ENCODE measurements around the gene TXNRD1.

Gene TXNRD1

GRCh38 chr12:104307655-104308000 is 92.0 kb downstream of the TXNRD1 start:
- Mint-ChIP-seq H3K4me3 (no peak overlapping the region), H3K4me1 (ENCODE audit: low read depth) (peaks cover 36% of the 10 kb centered on the region), H3K9me3 (no peaks in the 10 kb centered on the region), H3K27me3 (ENCODE audit: low read depth) (no peaks in the 10 kb centered on the region), H3K36me3 (ENCODE audit: low read depth) (peaks cover 22% of the 10 kb centered on the region), H3K27ac (no peak overlapping the region)

DNA sequence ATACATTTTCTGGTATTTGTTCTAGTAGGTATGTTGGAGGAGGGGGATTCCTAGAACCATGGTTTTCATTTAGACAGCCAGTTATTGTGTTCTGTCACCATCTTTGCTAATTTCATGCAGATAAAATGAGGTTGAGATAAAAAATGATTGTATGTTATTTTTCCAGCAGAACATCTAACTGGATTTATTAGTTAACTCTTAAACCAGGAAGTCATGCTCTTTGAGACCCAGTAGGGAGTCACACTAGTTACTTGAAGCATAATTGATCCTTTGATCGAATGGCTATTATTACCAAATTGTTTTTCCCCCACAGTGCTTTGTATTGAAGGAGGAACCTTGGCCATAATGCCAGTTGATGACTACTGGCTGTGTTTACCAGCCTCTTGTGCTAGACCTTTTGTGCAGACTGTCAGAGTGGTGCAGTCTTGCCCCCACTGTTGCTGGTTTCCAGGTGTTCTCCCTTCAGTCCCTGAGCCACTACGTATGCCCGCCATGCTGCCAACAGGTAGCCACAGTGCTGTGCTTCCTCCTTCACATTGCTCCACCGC is 93.9 kb downstream of the TXNRD1 start:
- peaks cover 21% of the 10 kb centered on the region for H3K36me3 Mint-ChIP-seq (ENCODE audit: low read depth)
- H3K27me3 Mint-ChIP-seq (ENCODE audit: low read depth): no peaks in the 10 kb centered on the region
- H3K27ac Mint-ChIP-seq: no peak overlapping the region
- H3K4me1 Mint-ChIP-seq (ENCODE audit: low read depth): peaks cover 23% of the 10 kb centered on the region
- H3K4me3 Mint-ChIP-seq: no peak overlapping the region
- H3K9me3 Mint-ChIP-seq: no peaks in the 10 kb centered on the region

- H3K36me3 Mint-ChIP-seq (ENCODE audit: low read depth): peaks cover 26% of the 10 kb centered on the region
- peaks cover 18% of the 10 kb centered on the region for H3K4me1 Mint-ChIP-seq (ENCODE audit: low read depth)
- H3K9me3 Mint-ChIP-seq: no peaks in the 10 kb centered on the region
- no peak overlapping the region for H3K27ac Mint-ChIP-seq
- H3K27me3 Mint-ChIP-seq (ENCODE audit: low read depth): no peaks in the 10 kb centered on the region
- H3K4me3 Mint-ChIP-seq: no peak overlapping the region
Measured at GRCh38 chr12:104310751-104311633, 95.4 kb downstream of the TXNRD1 start.

DNA sequence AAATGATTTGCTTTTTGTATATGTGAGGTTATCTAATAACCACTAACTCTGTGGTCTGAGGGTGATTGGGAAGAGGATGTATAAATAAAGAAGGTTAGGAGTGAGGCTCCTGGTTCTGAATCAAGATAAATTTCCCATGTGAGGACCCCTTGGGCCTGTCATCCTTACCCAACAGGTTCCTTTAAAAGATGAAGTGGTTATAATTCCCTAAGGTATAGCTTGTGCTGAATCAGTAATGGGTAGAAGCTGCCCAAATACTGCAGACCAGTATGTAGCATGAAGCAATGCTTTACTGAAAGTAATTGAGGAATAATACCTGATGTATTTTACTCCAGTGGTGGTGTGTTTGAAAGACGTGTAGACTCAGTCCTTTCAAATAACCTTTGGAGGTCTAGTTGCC is 96.6 kb downstream of the TXNRD1 start:
- peaks cover 28% of the 10 kb centered on the region for H3K36me3 Mint-ChIP-seq (ENCODE audit: low read depth)
- no peak overlapping the region for H3K27ac Mint-ChIP-seq
- H3K4me3 Mint-ChIP-seq: no peak overlapping the region
- no peaks in the 10 kb centered on the region for H3K9me3 Mint-ChIP-seq
- no peaks in the 10 kb centered on the region for H3K27me3 Mint-ChIP-seq (ENCODE audit: low read depth)
- H3K4me1 Mint-ChIP-seq (ENCODE audit: low read depth): peaks cover 15% of the 10 kb centered on the region

DNA sequence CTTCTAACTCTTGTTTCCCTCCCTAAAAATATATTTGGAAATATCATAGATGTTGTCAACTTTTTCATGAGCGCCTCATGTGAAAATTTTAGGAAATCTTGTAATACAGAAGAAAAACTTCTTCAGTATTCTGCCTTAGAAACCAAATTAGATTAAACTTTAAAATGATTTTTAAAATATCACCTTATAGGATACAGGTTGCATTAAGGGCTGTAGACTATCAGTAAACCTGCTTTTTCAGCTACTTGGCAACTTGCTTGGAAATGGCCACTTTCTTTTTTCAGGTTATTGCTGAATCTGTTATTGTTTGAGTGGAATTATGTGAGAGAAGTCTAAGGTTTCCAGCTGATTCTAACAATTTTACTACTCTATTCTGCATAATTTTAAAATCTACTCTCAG is 97.1 kb downstream of the TXNRD1 start:
- no peak overlapping the region for H3K4me3 Mint-ChIP-seq
- no peaks in the 10 kb centered on the region for H3K9me3 Mint-ChIP-seq
- no peaks in the 10 kb centered on the region for H3K27me3 Mint-ChIP-seq (ENCODE audit: low read depth)
- H3K36me3 Mint-ChIP-seq (ENCODE audit: low read depth): peaks cover 28% of the 10 kb centered on the region
- peaks cover 11% of the 10 kb centered on the region for H3K4me1 Mint-ChIP-seq (ENCODE audit: low read depth)
- no peak overlapping the region for H3K27ac Mint-ChIP-seq

- Mint-ChIP-seq H3K27ac (no peak overlapping the region), H3K27me3 (ENCODE audit: low read depth) (no peaks in the 10 kb centered on the region), H3K9me3 (no peaks in the 10 kb centered on the region), H3K4me3 (no peak overlapping the region), H3K4me1 (ENCODE audit: low read depth) (peaks cover 11% of the 10 kb centered on the region), H3K36me3 (ENCODE audit: low read depth) (peaks cover 29% of the 10 kb centered on the region)
Measured at GRCh38 chr12:104313568-104314241, 98.1 kb downstream of the TXNRD1 start.

DNA sequence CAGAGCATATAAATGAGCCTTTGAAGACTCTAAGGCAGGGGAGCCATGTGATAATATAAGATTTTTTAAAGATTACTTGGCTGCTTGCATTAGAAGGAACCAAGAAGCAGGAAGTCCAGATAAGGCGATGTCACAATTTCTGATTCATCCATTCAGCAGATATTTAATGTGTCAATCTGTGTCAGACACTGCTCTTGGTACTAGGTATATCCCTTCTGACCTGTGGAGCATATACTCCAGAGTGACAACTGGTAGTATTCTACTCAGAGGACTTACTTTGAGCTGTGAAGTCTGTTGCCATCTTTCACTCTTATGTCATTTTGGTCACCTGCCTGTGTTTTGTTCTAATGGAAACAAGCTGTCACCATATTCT is 98.6 kb downstream of the TXNRD1 start:
- H3K36me3 Mint-ChIP-seq (ENCODE audit: low read depth): peaks cover 30% of the 10 kb centered on the region
- no peak overlapping the region for H3K4me3 Mint-ChIP-seq

GRCh38 chr12:104315326-104316224 is 100.0 kb downstream of the TXNRD1 start:
- Mint-ChIP-seq H3K27ac (peak overlapping the region; percentile 4), H3K4me1 (ENCODE audit: low read depth) (peaks cover 12% of the 10 kb centered on the region), H3K9me3 (no peaks in the 10 kb centered on the region), H3K4me3 (no peak overlapping the region), H3K27me3 (ENCODE audit: low read depth) (no peaks in the 10 kb centered on the region), H3K36me3 (ENCODE audit: low read depth) (peaks cover 31% of the 10 kb centered on the region)

More for the DNA sequence above, 98.6 kb downstream of the TXNRD1 start:
- Mint-ChIP-seq H3K9me3 (no peaks in the 10 kb centered on the region), H3K27ac (no peak overlapping the region), H3K4me1 (ENCODE audit: low read depth) (peaks cover 12% of the 10 kb centered on the region), H3K27me3 (ENCODE audit: low read depth) (no peaks in the 10 kb centered on the region)

GRCh38 chr12:104316936-104317335 is 101.4 kb downstream of the TXNRD1 start:
- Mint-ChIP-seq H3K27ac (no peak overlapping the region), H3K4me1 (ENCODE audit: low read depth) (peaks cover 13% of the 10 kb centered on the region), H3K4me3 (no peak overlapping the region), H3K27me3 (ENCODE audit: low read depth) (no peaks in the 10 kb centered on the region), H3K9me3 (no peaks in the 10 kb centered on the region), H3K36me3 (ENCODE audit: low read depth) (peaks cover 35% of the 10 kb centered on the region)

DNA sequence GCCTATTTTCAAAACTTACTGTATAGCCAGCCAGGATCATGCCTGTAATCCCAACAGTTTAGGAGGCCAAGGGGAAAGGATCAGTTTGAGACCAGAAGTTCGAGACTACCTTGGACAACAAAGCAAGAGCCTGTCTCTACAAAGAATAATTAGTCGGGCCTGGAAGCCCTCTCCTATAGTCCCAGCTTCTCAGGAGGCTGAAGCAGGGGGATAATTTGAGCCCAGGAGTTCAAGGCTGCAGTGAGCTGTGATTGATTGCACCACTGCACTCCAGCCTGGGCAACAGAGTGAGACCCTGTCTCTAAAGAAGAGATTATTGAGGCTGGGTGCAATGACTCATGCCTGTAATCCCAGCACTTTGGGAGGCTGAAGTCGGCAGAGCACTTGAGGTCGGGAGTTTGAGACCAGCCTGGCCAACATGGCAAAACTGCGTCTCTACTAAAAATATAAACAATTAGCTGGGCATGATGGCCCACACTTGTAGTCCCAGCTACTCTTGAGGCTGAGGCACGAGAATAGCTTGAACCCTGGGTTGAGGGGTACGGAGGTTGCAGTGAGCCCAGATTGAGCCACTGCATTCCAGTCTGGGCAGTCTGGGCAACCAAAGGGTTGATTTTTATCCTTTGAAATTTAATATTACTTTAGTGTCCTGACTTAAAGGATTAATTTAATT is 102.1 kb downstream of the TXNRD1 start:
- H3K4me1 Mint-ChIP-seq (ENCODE audit: low read depth): peaks cover 14% of the 10 kb centered on the region
- H3K36me3 Mint-ChIP-seq (ENCODE audit: low read depth): peaks cover 37% of the 10 kb centered on the region

GRCh38 chr12:104319028-104319427 is 103.4 kb downstream of the TXNRD1 start:
- H3K4me3 Mint-ChIP-seq: no peak overlapping the region
- no peaks in the 10 kb centered on the region for H3K27me3 Mint-ChIP-seq (ENCODE audit: low read depth)
- no peaks in the 10 kb centered on the region for H3K9me3 Mint-ChIP-seq
- no peak overlapping the region for H3K27ac Mint-ChIP-seq
- peaks cover 9% of the 10 kb centered on the region for H3K4me1 Mint-ChIP-seq (ENCODE audit: low read depth)
- peaks cover 34% of the 10 kb centered on the region for H3K36me3 Mint-ChIP-seq (ENCODE audit: low read depth)

More for the DNA sequence above, 102.1 kb downstream of the TXNRD1 start:
- Mint-ChIP-seq H3K27me3 (ENCODE audit: low read depth) (no peaks in the 10 kb centered on the region), H3K4me3 (no peak overlapping the region), H3K27ac (no peak overlapping the region), H3K9me3 (no peaks in the 10 kb centered on the region)

DNA sequence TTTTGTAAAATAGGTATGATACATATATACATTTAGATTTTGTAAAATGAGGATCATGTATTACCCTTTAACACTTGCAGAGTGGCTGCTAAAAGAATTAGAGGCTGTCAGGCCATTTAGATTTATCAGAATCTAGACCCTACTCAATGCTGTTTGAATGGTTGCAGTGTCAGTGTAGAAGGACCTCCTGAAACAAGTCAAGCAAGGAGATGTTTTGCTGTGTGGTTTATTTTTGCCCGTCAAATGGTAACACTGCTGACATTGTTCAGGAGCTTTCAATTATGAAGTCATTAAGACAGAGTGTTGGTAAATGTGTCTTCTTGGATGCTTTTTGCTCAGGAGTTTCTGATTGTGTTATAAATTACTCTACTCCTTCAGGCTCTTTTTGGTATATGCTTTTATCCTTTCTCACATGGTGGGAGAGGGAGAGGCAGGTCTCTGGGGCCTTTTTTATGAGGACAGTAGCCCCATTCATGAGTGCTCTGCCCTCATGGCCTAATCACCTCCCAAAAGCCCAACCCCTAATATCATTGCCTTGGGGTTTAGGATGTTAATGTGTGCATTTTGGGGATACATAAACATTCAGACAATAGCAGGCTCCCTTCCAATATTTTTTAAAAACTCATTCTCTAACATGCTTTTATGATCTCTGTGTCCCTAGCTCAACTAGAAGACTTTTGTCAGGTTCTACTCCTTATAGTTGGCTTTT is 104.5 kb downstream of the TXNRD1 start:
- no peak overlapping the region for H3K27ac Mint-ChIP-seq
- H3K9me3 Mint-ChIP-seq: no peaks in the 10 kb centered on the region
- no peaks in the 10 kb centered on the region for H3K27me3 Mint-ChIP-seq (ENCODE audit: low read depth)
- no peak overlapping the region for H3K4me3 Mint-ChIP-seq
- H3K36me3 Mint-ChIP-seq (ENCODE audit: low read depth): peaks cover 35% of the 10 kb centered on the region
- H3K4me1 Mint-ChIP-seq (ENCODE audit: low read depth): peaks cover 9% of the 10 kb centered on the region

DNA sequence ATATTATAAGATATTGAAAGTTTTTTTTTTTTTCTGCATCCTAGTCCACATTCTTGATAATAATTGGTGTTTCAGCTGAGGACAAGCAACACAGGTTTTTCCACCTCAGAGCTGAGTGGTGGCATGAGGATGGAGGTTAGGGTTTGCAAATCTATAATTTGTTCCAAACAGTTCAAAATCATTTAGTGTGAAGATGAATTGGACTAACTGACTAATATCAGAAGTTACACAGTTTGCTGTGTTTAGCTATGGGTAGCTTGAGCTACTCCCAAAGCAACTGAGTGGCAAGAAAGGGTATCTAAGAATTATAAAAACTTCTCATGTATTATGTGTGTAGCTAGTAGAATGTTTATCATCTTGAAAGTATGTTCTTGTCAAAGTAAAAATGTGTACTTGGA is 105.0 kb downstream of the TXNRD1 start:
- H3K36me3 Mint-ChIP-seq (ENCODE audit: low read depth): peaks cover 33% of the 10 kb centered on the region

More for the DNA sequence above, 105.0 kb downstream of the TXNRD1 start:
- Mint-ChIP-seq H3K4me3 (no peak overlapping the region), H3K4me1 (ENCODE audit: low read depth) (peaks cover 3% of the 10 kb centered on the region), H3K27me3 (ENCODE audit: low read depth) (no peaks in the 10 kb centered on the region), H3K9me3 (no peaks in the 10 kb centered on the region), H3K27ac (no peak overlapping the region)
